HG03280 (cell line): ENCODE measurements around the gene COA3.

Source experiments
- ATAC-seq: cut with Tn5 transposase; IDR thresholded peaks from one replicate; pipeline ENCODE4 v1.9.1; 2021; ENCODE audit warnings: mild to moderate bottlenecking, moderate library complexity; ENCODE audit not compliant: unreplicated experiment

The COA3 gene

DNA sequence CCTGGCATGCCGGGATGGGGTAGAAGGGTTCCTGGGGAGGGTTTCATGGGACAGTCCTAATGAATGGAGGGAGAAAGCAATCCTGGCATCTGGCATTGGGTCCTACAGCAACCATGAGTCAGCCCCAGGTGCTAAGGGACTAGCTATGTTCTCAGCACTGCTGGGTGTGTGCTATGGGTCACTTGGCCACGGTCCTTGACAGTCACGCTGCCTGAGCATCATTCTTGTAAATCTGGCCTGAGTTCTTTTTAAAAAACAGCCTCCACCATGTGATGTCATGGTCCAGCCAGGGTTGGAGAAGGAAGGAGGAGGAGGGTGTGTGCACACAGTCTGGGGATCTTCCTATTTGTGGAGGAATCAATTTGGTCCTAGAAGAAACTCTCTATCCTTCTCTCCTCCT lies 43.7 kb downstream of the COA3 start:
- ATAC-seq, result no peak

DNA sequence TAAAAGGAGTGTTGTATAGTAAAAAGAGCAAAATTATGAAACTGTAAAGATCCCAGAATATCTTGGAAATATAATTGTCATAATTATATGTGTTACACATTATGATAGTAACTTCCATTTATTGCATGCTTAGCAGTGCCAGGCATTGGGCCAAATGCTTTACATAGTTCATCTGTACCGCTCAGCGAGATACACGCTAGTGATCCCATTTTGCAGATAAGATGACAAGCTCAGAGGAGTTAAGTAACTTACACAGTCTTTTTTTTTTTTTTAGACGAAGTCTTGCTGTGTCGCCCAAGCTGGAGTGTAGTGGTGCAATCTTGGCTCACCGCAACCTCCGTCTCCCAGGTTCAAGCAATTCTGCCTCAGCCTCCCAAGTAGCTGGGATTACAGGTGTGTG lies 46.9 kb downstream of the COA3 start:
- ATAC-seq, result no peak

- ATAC-seq, result no peak
Observed at GRCh38 chr17:42750739-42751344, 47.7 kb downstream of the COA3 start.

DNA sequence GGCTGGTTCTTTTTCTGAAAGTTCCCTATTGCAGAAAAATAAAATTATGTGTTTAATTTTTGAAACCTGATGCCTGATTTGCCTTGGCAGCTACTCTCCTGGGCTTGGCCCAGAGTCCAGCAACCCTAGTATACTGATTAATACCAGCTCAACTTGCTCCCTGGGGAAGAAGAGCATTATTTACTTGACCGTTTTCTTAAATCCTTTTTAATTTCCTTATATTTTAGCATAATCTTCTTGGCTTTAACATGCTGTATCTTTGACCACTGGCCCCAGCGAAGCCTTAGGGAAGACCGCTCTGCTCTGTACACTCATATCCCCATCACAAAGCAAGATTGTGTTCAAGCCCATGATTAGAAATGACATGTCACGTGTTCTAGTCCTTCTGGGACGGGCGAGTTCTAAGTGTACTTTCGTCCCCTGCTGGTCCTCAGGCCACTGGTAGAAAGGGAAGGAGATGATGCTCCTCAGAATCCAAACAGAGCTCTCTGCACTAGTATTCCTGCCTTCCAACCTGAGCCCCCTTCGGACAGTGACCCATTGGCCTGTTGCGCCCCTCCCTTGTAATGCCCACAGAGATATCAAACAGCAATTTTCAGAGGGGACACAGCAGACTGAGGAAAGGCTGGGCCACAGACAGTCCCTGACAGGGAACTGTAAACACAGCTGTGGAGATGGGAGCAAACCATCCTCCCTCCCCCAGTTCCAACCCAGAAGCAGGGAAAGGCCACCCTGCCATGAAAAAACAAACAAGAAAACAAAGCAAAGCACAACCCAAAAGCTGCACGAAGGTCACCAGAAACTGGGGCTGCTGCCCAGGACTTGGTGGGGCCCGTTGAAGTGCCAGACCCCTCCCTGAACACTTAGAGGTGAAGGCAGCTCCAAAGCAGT lies 49.4 kb downstream of the COA3 start:
- no peak for ATAC-seq

GRCh38 chr17:42748202-42748907 lies 50.1 kb downstream of the COA3 start:
- ATAC-seq, result no peak
